8988T (cell line): ENCODE measurements around the gene LEMD1.
"Not testable (repeated sequence)": the region's sequence is repeated elsewhere in the genome, so short reads cannot be mapped to it uniquely, and the experiment has no call there.

Experiments
- DNase-seq: peaks from one replicate; pipeline ENCODE4 v3.0.0; 2011

Gene LEMD1

GRCh38 chr1:205445646-205445935, 23.7 kb upstream of the LEMD1 start:
- no peak for DNase-seq

GRCh38 chr1:205444931-205445645, 23.2 kb upstream of the LEMD1 start:
- no peak for DNase-seq

GRCh38 chr1:205444300-205444930, 22.6 kb upstream of the LEMD1 start:
- DNase-seq: no peak

- DNase-seq: no peak
These were observed 21.9 kb upstream of the LEMD1 start for GRCh38 chr1:205443585-205444299.

GRCh38 chr1:205442051-205442725, 20.3 kb upstream of the LEMD1 start:
- no peak for DNase-seq

- DNase-seq: no peak
These were observed 19.8 kb upstream of the LEMD1 start for GRCh38 chr1:205441716-205442050.

GRCh38 chr1:205441318-205441633, 19.4 kb upstream of the LEMD1 start:
- DNase-seq: no peak

- no peak for DNase-seq
These were observed 18.8 kb upstream of the LEMD1 start for GRCh38 chr1:205440476-205441317.

- no peak for DNase-seq
These were observed 18.2 kb upstream of the LEMD1 start for GRCh38 chr1:205440121-205440475.

GRCh38 chr1:205438213-205439158, 16.6 kb upstream of the LEMD1 start:
- no peak for DNase-seq

GRCh38 chr1:205437570-205437969, 15.7 kb upstream of the LEMD1 start:
- no peak for DNase-seq

GRCh38 chr1:205436776-205437410, 15.0 kb upstream of the LEMD1 start:
- DNase-seq: no peak

- no peak for DNase-seq
These were observed 14.0 kb upstream of the LEMD1 start for GRCh38 chr1:205435578-205436573.

GRCh38 chr1:205434738-205435137, 12.9 kb upstream of the LEMD1 start:
- no peak for DNase-seq

GRCh38 chr1:205432692-205433091, 10.8 kb upstream of the LEMD1 start:
- not testable (repeated sequence) for DNase-seq

- no peak for DNase-seq
These were observed 10.3 kb upstream of the LEMD1 start for GRCh38 chr1:205432116-205432515.

GRCh38 chr1:205430696-205431305, 8.9 kb upstream of the LEMD1 start:
- no peak for DNase-seq

- DNase-seq: no peak
These were observed 8.2 kb upstream of the LEMD1 start for GRCh38 chr1:205429762-205430695.
